Esophagus muscularis mucosa (tissue), 4 donors: ENCODE measurements around the gene SHISA8.

Source experiments
- EP300 ChIP-seq: sonication (generic); formaldehyde crosslinking; IDR thresholded peaks from one replicate; pipeline ENCODE4 v1.6.1; 2017; ENCODE audit warnings: antibody characterized with exemption
- POLR2A ChIP-seq: fragments of 450-650 bp; IDR thresholded peaks from one replicate; pipeline ENCODE4 v1.6.1; 2017; ENCODE audit warnings: antibody characterized with exemption, moderate library complexity, mild to moderate bottlenecking, low read depth
- POLR2AphosphoS5 ChIP-seq, 2 donors: sonication (generic); formaldehyde crosslinking; IDR thresholded peaks; one replicate each; pipeline ENCODE4 v1.6.1; 2017; ENCODE audit warnings: antibody characterized with exemption in 2 of 2
- TF ChIP-seq, protein P1 (sequence below), 3 experiments: fragments of 200-600 bp in 2 of 3; fragments of 450-650 bp in 1 of 3; sonication (generic) in 2 of 3; IDR thresholded peaks; one replicate each; pipeline ENCODE4 v1.5.1; 2017 to 2019; ENCODE audit warnings: antibody characterized with exemption in 3 of 3, mild to moderate bottlenecking in 2 of 3, moderate library complexity in 1 of 3

DNA sequence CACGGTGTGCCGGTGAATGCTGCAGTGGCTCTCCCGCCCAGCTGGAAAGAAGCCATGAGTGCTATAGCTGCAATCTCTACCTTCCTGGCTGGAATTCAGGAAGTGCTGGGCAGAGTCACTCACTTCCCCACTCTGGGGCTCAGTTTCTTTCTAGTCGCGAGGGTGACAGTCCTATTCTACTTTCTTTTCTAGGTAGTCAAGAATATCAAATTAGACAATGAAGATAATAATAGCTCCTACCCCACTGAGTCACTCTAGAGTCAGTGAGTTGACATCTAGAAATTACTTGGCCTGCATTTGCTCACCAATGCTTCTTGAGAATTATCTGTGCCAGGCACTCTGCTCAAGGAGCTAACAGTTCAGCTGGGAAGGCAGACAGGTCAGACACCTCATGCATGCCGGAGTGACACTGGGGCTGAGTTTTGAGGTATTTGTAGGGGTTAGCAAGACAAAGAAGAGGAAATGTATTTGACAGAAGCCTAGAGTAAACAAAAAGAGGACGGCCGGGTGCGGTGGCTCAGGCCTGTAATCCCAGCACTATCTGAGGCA lies 28.9 kb upstream of the SHISA8 start:
- TF ChIP-seq, protein P1, sequence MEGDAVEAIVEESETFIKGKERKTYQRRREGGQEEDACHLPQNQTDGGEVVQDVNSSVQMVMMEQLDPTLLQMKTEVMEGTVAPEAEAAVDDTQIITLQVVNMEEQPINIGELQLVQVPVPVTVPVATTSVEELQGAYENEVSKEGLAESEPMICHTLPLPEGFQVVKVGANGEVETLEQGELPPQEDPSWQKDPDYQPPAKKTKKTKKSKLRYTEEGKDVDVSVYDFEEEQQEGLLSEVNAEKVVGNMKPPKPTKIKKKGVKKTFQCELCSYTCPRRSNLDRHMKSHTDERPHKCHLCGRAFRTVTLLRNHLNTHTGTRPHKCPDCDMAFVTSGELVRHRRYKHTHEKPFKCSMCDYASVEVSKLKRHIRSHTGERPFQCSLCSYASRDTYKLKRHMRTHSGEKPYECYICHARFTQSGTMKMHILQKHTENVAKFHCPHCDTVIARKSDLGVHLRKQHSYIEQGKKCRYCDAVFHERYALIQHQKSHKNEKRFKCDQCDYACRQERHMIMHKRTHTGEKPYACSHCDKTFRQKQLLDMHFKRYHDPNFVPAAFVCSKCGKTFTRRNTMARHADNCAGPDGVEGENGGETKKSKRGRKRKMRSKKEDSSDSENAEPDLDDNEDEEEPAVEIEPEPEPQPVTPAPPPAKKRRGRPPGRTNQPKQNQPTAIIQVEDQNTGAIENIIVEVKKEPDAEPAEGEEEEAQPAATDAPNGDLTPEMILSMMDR (IDR thresholded peaks at IDR 0.05): no peak
- TF ChIP-seq POLR2A (no peak), POLR2AphosphoS5 (IDR thresholded peaks at IDR 0.05) (no peak), EP300 (no peak)
